Brain microvascular endothelial cell (primary cell): ENCODE measurements around the gene GAB1.

Experiments used
- DNase-seq: peaks from one replicate; pipeline ENCODE4 v3.0.0-alpha.2; 2020
- H3K27ac ChIP-seq: fragments of 250-450 bp; sonication (Bioruptor Pico); 2 replicates; pipeline ENCODE4 v1.5.1; 2020; ENCODE audit warnings: mild to moderate bottlenecking, moderate library complexity
- H3K27me3 ChIP-seq: fragments of 250-450 bp; sonication (Bioruptor Pico); replicated peaks from 2 replicates; pipeline ENCODE4 v1.5.1; 2020; ENCODE audit warnings: mild to moderate bottlenecking
- H3K36me3 ChIP-seq: fragments of 250-450 bp; sonication (Bioruptor Pico); replicated peaks from 2 replicates; pipeline ENCODE4 v1.5.1; 2020; ENCODE audit warnings: mild to moderate bottlenecking
- H3K4me3 ChIP-seq: 2 replicates; pipeline ENCODE4 v1.5.1; 2011; ENCODE audit warnings: low read depth, mild to moderate bottlenecking, control low read depth, low read length, moderate library complexity
- in situ Hi-C: cut with HindIII; loops from 2 replicates; pipeline ENCODE4 v1.10.0; 2017; ENCODE audit warnings: low sequenced_read_pairs, low pct_ligation_motif_present
- TF ChIP-seq, protein P1 (sequence below): IDR thresholded peaks from 2 replicates; pipeline ENCODE4 v1.5.1; 2011; ENCODE audit warnings: low read depth, mild to moderate bottlenecking, moderate library complexity, low read length, control low read depth, inconsistent platforms; ENCODE audit errors: missing control alignments

Gene GAB1

DNA sequence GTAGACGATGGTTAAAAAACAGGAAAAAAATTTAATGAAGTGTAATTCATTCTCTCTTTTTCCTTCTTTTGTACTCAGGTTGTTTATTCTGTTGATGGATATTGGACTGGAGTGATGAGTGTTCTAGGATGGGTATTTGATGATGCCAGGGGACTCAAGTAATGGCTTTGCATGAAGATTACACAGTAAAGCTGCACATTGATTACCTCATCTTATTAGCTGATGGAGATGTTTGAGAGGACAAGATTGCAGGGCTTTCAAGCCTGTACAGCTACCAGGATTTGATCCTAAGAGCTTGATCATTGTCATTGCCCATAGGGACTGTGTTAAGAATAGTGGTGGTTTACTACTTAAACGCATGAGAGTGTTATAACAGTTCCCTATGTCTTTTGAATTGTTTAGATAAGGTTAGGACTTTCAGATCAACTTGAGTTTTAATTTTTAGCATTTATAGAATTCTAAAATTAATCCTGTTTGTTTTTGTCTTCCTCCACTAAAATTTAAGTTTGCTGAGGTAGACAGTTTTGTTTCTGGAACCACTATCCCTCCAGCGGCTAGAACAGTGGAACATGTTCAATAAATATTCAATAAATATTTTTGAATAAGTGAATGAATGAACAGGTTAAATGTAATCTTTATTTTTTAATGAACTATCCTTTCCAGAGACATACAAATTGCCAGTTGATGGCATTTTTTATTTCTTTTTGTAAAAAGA is 58.2 kb downstream of the GAB1 start:
- no peak for DNase-seq
- H3K27me3 ChIP-seq = no peaks in the 10 kb centered on the region
- no peaks in the 10 kb centered on the region for H3K36me3 ChIP-seq
- H3K4me3 ChIP-seq = no peak overlapping the region
- H3K27ac ChIP-seq = no peak overlapping the region
- in situ Hi-C loops = no loop called here
- TF ChIP-seq, protein P1, sequence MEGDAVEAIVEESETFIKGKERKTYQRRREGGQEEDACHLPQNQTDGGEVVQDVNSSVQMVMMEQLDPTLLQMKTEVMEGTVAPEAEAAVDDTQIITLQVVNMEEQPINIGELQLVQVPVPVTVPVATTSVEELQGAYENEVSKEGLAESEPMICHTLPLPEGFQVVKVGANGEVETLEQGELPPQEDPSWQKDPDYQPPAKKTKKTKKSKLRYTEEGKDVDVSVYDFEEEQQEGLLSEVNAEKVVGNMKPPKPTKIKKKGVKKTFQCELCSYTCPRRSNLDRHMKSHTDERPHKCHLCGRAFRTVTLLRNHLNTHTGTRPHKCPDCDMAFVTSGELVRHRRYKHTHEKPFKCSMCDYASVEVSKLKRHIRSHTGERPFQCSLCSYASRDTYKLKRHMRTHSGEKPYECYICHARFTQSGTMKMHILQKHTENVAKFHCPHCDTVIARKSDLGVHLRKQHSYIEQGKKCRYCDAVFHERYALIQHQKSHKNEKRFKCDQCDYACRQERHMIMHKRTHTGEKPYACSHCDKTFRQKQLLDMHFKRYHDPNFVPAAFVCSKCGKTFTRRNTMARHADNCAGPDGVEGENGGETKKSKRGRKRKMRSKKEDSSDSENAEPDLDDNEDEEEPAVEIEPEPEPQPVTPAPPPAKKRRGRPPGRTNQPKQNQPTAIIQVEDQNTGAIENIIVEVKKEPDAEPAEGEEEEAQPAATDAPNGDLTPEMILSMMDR = no peak

DNA sequence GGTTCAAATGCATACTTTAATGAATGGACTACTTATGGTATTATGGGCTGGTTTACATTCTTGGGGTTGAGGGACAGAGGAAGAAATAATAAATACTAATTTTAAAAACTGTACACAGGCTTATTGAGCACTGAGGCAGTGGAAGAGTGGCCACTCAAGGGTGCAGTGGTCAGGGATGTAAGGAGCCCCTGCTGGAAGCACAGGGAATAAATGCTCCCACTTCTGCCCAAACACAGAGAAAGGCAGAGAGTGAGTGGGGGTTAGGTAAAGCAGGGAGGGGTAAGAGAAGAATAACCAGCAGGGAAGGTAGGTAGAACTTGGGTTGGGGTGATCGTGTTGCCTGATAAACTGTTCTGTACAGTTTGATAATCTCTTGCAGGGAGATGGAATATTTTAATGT is 60.0 kb downstream of the GAB1 start:
- Histone ChIP-seq H3K36me3 (no peaks in the 10 kb centered on the region), H3K27ac (no peak overlapping the region)

DNA sequence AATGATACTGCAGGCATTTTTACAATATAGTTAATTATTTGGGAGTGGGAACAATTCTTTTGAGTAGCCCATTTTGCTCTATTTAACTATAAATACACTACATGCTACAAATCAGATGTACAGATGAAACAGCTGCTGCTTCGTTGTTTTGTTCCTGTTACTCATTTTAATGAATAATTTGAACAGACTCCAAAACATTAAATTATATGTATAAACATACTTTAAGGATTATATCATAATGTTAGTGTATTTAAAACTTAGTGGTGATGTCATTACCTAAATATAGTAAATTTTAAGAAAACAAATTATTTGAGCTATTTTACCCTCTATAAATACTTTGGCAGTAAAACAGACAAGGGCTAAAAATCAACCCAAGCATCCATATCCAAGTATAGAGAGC is 60.7 kb downstream of the GAB1 start:
- Histone ChIP-seq H3K36me3 (no peaks in the 10 kb centered on the region), H3K4me3 (no peak overlapping the region), H3K27me3 (no peaks in the 10 kb centered on the region), H3K27ac (no peak overlapping the region)
- DNase-seq = no peak
- in situ Hi-C loops = no loop called here
- TF ChIP-seq, protein P1 = no peak

More for the DNA sequence above, 60.0 kb downstream of the GAB1 start:
- Histone ChIP-seq H3K4me3 (no peak overlapping the region), H3K27me3 (no peaks in the 10 kb centered on the region)
- in situ Hi-C loops = no loop called here
- TF ChIP-seq, protein P1 = peak; percentile 55
- DNase-seq = no peak

DNA sequence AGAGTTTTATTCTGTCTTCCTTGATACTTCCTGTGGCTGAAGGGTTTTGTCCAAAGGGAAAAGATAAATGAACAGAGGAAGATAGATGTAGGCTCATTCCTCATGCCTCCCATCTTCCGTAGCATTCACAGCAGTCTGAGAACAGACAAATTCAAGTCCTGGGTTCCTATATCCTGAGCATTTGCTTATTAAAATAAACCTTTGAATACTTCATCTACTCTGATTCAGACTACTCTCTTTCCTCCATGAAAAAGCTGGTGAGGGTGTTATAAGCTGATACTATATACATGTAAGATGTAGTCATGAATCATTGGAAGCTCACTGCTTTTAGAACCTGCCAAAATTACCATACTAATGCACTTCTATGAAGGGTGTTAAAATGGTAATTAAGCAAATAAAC is 61.2 kb downstream of the GAB1 start:
- in situ Hi-C loops = no loop called here
- Histone ChIP-seq H3K27ac (no peak overlapping the region), H3K36me3 (no peaks in the 10 kb centered on the region), H3K4me3 (no peak overlapping the region), H3K27me3 (no peaks in the 10 kb centered on the region)
- TF ChIP-seq, protein P1 = no peak
- DNase-seq = no peak

DNA sequence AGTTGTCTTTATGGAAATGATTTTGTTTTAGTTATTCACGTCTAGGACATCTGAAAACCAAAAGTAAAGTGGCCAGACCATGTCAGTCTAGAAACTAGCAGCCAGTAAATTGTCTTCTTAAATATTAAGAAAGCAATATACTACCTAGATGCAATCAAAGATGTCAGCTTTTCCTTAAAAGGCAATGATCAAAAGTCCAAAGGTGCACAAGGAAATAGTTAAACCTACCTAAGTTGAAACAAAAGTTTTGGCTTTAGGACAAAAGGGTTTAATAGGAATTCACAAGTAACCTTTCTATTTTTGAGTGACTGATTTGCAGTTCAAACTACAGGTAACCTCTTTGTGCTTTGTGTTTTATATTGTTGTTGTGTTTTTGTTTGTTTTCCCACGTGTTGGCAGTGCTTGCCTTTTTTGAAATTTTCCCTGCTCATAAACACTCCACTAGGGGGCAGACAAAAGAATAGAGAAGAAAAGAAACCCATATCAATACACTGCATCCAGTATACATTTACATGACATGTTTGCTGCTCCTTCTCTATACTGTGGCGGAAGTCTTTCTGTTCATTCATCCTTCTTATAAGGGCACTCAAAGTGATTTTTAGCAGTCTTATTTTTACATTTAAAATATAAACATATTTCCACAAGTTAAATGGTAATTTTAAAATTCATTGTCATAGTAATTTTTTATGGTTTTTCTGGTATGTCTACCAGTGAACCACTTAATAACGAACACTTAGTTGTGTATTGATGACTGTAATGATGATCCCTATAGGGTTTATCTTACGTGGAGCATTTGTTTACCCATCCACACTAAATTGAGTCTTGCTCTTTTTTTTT is 62.7 kb downstream of the GAB1 start:
- in situ Hi-C loops = no loop called here
- TF ChIP-seq, protein P1 = peak; percentile 73
- no peak for DNase-seq
- no peak overlapping the region for H3K27ac ChIP-seq
- H3K27me3 ChIP-seq = no peaks in the 10 kb centered on the region
- no peak overlapping the region for H3K4me3 ChIP-seq
- no peaks in the 10 kb centered on the region for H3K36me3 ChIP-seq
